HG02642 (cell line): Measurements from ENCODE around the gene TMEM100.

Experiments used
- ATAC-seq: cut with Tn5 transposase; IDR thresholded peaks from one replicate; pipeline ENCODE4 v1.9.1; 2021; ENCODE audit warnings: mild to moderate bottlenecking; ENCODE audit not compliant: unreplicated experiment, poor library complexity

TMEM100 gene

DNA sequence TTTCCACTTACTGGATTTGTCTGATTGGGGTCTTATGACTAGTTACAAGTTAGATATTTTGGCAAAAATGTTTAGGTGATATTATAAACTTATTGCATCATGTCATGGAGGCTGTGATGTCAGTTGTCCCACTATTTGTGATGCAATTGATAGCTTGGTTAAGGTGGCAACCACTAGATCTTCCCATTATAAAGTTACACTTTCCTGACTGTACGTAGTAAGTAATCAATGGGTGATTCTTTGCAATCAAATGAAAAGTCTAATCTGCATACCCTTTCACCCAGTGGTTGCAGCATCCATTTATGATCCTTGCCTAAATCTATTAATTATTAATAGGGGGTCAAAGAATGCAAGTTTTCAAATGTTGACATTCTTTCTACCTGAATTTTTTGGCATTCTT lies 23.8 kb upstream of the TMEM100 start:
- no peak for ATAC-seq

DNA sequence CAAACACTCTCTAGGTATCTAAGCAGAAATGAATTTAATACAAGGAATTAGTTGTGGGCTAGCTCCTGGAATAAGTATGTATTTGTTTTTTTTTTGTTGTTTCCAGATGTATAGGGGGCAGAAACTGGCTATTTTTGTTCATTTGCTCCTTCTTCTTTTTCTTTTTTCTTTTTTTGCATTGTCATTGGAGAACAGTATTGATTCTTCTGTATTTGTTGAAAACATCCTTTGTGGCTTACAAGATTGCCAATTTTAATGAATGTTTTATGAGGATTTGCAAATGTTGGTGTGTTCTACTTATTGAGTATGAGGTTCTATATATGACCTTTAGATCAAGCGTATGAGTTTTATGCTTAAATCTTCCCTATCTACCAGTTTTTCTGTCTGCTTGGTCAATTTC lies 22.6 kb upstream of the TMEM100 start:
- ATAC-seq, result no peak

DNA sequence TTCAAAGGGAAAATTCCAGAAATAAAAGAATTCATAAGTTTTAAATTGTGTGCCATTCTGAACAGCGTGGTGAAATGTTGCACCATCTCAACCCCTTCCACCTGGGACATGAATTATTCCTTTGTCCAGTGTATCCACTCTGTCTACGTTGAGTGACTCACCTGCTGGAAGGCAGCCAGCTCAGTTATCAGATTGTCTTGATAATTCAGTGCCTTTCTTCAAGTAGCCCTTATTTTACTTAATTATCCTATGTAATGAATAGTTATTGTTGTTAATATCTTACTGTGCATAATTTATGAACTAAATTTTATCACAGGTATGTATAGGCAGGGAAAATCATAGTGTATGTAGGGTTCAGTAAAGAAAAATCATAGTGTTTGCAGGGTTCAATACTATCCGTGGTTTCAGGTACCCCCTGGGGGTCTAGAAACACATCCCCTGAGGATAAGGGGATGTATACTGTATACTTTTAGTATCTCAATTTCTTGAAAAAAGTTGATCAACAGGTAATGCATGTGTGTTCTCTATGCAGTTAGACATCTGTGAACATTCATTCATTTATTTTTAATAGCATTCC lies 20.5 kb upstream of the TMEM100 start:
- ATAC-seq, result peak; percentile 32

DNA sequence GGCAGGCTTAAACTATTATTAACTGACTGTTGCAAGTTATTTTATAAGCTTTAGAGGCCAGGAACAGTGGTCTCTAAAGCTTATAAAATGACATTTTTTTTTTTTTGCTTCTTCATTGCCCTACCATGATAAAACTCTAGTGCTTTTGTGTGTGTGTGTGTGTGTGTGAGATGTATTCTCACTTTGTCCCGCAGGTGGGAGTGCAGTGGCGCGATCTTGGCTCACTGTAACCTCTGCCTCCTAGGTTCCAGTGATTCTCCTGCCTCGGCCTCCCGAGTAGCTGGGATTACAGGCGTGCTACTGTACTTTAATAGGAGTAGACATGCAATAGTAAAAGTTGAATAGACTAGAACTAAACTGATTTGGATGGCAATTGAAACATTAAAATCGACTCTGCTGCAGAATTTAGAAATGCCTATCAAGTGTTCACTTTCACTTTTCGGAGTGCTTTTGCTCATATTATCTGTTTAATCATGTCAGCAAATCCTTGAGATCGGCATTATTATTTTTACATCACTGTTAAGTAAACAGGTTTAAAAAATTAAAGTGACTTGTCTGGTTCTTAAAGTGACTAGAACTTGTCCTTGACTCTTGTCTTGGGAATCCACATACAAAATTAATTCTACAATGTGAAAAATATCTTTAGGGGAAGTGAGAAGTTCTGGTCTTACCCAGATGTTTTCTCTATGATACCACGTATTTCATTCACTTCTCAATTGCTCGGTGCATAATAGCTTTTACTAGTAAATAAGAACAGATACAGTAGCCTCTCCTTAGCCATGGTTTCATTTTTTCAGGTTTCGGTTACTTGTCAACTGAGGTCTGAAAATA lies 19.8 kb upstream of the TMEM100 start:
- peak; percentile 84 for ATAC-seq

DNA sequence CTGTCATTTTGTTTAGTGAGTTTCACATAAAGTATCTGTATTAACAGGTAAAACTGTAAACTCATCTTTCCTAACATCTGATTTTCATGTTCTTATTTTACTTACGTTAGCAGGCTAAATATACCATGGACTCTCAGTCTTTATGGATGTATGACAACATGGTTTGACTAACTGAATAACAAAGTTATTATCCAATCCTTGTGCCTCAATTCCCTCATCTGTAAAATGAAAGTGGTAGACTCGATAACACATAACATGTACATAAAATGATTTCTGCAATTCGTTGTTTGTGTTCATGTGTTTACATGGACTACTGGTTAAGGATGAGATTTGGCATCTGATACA lies 18.7 kb upstream of the TMEM100 start:
- ATAC-seq, result no peak

DNA sequence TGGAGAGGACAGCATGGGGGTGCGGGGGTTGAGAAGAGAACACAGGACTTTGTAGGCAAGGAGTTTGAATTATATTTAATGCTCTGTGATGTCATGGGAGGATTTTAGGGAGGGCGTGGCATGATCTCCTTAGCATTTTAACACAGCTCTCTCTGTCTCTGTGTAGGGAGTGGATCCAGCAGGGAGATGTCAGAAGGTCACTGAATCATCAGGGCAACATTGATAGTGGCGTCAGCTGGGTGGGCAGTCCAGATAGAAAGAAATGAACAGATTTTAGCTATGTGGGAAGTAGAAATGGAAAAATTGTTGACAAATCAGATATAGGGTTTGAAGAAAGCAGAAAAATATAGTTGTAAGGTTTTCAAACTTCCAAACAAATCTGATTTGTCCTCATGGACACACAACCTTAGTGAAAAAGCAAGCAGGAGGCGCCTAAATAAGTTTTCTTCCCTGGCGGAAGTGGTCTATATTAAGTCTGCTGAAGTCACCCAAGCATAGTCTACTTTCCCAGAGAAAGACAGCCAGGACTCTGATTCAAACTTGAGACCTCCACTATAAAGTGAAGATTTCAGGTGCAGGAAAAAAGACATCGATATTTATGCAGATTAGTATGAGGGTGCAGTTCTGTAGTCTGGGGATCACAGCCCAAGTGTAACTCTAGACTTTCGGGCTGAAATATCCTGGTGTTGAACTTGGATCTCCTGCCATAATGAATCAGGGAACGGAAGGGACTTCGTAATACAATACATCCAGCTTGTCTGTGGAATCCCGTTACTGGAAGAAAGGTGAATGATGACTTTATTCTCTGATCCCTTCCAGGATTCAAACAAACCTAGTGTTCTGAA lies 18.1 kb upstream of the TMEM100 start:
- ATAC-seq, result no peak

DNA sequence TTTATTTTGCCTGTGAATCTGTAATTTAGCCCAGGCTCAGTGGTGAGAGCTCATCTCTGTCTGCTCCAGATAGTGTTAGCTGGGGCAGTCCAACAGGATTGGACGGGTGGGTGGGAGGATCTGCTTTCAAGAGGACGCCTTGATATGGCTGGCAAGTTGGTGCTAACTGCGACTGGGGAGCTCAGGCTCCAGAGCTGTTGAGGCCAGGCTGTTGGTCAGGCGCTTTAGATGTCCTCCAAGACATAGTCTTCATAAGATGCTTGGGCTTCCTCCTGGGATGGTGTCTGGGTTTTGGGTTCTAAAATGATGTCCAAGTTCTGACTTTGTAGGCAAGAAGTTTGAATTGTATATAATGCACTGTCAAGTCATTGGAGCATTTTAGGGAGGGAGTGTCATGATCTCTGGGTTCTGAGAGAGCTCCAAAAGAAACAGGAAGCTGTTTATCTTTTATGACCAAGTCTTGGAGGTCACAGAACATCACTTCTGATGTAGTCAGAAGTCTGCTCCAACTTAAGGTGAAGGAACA lies 15.4 kb upstream of the TMEM100 start:
- ATAC-seq, result no peak

DNA sequence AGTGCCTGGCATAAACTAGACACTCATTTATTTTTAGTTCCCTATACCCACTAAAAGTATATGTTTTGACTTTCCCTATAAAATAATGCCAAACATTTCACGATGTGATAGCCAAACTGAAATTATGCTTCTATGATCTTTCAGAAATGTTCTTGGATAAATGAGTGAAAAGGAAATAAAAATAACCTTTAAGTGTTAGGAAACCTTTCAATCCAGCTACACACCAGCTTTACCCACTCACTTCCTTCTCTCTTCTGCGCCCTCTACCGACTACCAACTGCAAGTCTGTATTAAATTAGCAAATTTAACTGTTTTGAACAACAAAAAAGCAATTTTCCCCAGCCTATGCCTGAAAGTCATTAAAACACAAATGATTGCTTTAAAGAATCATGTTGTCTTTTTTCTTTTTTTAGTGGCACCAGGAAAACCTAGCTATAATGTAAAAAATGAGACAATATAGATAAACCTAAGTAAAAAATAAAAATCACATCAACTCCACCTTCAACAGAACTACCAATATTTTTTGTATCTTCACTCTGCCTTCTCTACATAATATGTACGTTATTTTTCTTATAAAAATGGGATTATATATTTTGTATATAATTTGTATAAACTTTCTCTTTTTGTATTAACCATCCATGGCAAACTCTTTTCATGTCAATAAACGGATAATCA lies 13.2 kb upstream of the TMEM100 start:
- no peak for ATAC-seq

DNA sequence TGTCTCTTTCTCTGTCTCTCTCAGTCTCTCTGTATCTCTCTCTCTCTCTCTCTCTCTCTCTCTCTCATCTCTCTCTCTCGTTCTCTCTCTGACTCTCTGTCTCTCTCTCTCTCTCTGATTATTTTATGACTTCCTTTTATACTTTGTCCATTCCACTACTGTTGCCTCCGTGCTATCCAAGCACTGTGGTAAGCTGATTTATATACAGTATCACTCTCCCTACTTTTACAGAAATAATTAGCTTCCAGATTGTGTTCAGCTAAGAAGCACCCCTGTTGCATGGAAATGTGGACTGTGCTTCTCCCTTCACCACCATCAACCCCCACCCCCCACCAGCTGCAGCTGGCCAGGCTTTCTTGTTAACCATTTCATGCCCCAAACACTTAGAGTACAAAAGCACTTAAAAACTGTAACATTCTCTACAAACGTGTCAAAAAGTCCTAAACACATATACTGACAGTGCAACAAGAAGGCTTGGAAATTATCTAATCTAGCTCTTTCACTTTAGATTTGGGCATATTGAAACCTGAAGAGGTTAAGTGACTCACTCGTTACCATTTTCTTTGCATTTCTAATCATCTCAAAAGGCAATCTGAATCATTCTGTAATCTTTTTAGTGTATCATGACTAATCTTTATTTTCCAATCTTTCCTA lies 11.6 kb upstream of the TMEM100 start:
- ATAC-seq, result no peak

DNA sequence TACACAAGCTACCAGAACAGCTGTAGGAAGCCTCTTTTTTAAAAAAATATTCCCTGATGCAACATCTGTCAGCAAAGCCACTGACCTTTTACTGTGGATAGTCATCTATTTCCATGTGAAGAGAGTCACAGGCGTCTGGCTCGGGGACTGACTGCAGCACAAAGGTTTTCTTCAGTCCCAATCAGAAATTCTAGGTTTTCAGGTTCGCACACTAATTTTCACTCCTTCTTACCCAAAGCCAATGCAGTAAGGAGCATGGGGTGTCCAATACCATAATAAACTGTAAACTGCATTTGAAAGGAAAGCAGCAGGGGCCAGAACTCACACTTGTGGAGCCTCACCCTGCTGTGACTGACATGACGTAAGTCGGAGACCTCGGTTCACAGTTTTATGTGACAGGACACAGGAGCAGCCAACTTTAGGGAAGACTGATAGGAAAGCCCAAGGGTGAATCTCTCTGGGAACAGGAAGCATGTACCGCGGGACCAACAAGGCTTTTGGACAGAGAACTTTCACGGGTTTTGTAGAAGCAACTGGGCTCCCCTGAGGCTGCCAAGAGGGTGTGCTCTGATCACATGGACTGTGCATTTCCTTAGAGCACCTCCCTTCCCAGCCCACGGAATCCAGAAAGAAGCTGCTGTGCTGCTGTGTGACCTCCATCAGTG lies 9.1 kb upstream of the TMEM100 start:
- no peak for ATAC-seq

DNA sequence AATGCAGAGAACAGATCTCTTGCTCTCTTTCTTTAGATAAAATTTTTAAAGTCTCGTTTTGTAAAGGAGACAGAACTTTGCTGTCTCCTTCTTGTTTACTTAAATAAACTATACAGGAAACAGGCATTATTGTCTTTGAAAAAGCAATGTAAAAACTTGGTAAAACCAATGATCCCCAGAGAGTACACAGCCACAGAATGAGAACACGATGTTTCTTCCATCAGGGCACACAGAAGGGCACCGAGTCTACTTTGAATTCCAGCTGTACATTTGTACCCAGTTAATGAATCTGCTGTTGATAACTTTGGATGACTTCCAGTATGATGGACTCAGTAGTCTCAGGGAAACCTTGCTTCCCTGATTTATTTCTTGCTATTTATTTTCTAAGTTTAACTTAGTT lies 8.1 kb upstream of the TMEM100 start:
- no peak for ATAC-seq

DNA sequence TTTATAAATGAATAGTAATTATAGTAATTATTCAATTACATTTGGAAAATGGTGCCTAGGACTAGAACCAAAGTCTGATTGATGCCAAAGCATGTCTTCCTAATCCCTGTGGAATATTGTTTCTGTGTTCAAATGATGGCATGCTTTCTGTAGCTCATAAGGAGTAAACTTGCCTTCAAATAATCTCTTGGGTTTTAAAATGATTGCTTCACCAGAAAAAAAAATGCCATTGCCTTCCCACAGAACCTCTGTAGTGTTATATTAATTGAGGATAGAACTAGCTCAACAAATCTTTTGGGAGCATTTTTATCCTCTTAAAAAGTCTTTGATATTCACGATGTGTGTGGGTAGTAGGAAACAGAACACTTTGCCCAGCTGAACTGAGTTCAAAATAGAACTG lies 7.7 kb upstream of the TMEM100 start:
- no peak for ATAC-seq

DNA sequence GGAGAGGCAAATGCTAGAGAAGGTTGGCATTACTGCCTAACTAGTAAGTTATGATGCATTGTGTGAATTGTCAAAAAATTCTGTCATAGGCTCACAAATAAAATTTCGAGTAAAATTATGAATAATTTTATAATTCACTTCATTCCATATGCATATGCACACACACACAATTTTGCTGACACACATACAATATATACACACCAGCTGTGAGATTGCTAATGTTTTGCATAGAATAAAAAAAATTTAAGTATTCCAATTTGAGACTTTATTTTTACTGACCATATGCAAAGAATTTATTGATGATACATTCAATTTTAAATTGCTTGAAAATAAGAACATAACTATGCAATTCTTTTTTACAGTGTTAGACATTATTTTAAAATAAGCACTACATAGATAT lies 6.8 kb upstream of the TMEM100 start:
- ATAC-seq, result no peak

DNA sequence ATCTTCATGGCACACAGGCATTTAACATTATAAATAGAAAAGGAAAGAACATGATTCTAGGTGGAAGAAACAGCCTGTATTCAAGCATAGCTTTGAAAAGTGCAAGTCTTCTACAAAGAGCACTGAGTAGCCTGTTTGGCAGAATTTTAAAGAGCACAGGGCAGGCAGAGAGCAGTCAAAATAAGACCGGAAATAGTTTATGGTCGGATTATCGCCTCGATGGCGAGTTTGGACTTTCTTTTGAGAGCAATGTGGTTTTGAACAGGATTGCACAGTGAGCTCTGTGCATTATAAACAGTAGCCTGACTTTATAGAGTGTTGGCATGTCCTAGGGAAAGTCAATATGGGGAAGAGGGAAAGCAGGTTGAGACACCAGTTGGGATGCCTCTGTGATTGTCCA lies 6.2 kb upstream of the TMEM100 start:
- ATAC-seq, result no peak

DNA sequence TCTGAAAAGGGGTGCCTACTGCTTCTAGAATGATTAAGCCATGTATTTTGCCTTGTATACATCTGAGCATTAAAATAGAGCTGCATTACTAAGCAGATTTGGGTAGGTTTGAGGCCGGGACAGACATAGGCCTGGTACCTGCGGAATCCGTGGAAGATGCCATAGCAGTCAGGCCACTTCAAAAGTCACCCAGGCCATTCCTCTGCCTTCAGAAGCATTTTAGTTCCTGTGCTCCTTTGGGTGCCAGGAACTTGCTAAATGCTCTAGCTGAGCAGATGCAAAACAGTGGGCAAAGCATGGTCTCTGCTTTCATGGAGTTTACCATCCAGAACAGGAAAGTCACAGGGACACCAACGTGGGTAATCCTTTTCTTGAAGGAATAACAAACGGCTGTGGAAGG lies 5.7 kb upstream of the TMEM100 start:
- ATAC-seq, result no peak

DNA sequence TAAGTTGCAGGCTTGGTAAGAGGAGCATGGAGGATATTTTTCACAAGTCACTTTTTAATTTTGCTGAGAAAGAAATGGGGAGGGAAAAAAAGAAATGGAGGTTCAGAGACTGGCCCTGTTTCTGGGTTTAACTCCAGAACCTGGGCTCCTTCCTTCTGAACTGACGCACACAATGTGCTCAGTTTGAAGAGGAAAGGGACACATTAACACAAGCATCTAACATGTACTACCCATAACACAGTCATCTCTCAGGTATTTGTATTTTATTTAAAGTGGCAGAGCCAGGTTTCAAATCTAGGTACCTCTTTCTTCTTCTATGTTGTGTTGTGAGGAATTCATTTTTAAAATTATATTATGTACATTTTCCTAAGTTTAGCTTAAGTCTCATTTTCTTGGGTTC lies 5.3 kb upstream of the TMEM100 start:
- no peak for ATAC-seq

DNA sequence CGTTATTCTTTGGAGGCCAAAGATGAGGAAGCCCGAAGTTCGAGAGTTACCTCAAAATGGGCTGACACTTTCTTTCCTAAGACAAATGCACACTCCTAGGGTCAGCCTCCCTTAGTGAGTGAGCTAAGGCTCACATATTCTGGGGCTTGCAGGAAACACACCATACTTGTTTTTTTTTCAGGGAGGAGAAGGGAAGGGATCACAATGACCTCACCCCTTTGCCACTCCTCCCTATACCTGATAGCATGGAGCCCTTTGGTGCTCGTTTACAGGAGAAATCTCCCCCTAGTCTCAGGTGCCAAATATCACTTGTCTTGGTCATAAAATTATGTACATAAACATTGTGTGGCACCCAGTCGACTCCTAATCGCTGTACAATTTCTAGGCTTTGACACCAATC lies 4.6 kb upstream of the TMEM100 start:
- ATAC-seq, result no peak

DNA sequence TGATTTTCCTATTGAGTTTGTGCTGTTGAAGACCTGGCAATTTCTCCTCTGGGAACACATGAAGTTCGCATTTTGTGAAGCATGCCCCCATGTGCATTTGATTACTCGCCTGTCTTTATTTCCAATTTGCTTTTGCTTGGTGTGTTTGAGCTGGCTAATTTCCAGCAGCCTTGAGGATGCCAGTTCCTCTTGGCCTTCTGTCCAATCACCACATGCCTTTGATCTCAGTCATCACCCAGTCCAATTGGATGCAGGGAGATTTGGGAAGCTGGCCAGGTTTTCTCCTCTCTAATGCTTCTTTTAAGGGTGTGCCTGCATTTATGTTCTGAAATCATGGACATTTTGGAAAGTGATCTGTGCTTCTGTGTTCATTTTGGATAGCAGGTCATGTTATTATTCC lies 3.8 kb upstream of the TMEM100 start:
- no peak for ATAC-seq

DNA sequence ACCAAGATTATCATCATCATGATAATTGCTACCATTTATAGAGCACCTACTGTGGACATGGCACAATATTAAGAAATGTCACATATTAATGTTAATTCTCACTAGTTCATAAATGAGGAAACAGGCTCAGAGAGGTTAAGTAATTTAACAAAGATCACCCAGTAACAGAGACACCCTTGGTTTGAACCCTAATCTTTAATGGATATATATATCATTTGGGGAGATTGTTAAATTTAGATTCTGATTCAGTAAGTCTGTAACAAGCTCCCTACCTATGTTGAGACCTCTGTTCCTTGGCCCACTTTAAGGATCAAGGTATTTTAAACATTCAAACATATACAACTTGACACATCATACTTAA lies 804 bp upstream of the TMEM100 start:
- ATAC-seq, result no peak
